Measurements from ENCODE around the gene PPP1R37.

- no peak for TF ChIP-seq CTCF (IDR thresholded peaks at IDR 0.05; ENCODE audit: extremely low read depth in 1 of 2, insufficient read depth in 1 of 2, low read depth in 1 of 2, low read length in 2 of 2)
- TF ChIP-seq POLR2AphosphoS5 (IDR thresholded peaks at IDR 0.05; ENCODE audit: insufficient read depth, low read depth, low read length): no peak
- TF ChIP-seq POLR2A (IDR thresholded peaks at IDR 0.05; ENCODE audit: low read depth, low read length): no peak
- no peak for TF ChIP-seq EZH2 (IDR thresholded peaks at IDR 0.05; ENCODE audit: borderline replicate concordance, low read depth, low read length, severe bottlenecking)
Observed at GRCh38 chr19:45125360-45125759, 32.4 kb downstream of the PPP1R37 start.

All from endothelial cell of umbilical vein (primary cell).